Fibroblast of lung (primary cell): ENCODE measurements around the gene NOC4L. TPM values are rescaled to one million over a fixed set of nuclear protein-coding genes. Genes with fewer than 3 reads are reported as not detected.

ENCODE experiments used
- DNase-seq, 2 donors: peaks; one replicate each; pipeline versions ENCODE4 v3.0.0 to v3.0.0-alpha.2; 2010; ENCODE audit warnings: low read depth in 2 of 2
- H2AFZ ChIP-seq: 2 replicates; pipeline ENCODE4 v1.5.1; 2012; ENCODE audit warnings: low read length, control low read depth, inconsistent platforms
- H3K27ac ChIP-seq: 2 replicates; pipeline ENCODE4 v1.5.1; 2011; ENCODE audit warnings: low read length, control low read depth; ENCODE audit not compliant: insufficient read depth
- H3K27me3 ChIP-seq: 2 replicates; pipeline ENCODE4 v1.5.1; 2011; ENCODE audit warnings: mild to moderate bottlenecking, low read length; ENCODE audit not compliant: control insufficient read depth, insufficient read depth
- H3K36me3 ChIP-seq: 2 replicates; pipeline ENCODE4 v1.5.1; 2011; ENCODE audit warnings: low read length; ENCODE audit not compliant: control insufficient read depth, insufficient read depth
- H3K4me1 ChIP-seq: 2 replicates; pipeline ENCODE4 v1.5.1; 2011; ENCODE audit warnings: low read length; ENCODE audit not compliant: control insufficient read depth, insufficient read depth; ENCODE audit errors: extremely low read depth
- H3K4me2 ChIP-seq: 2 replicates; pipeline ENCODE4 v1.5.1; 2011; ENCODE audit warnings: low read length, control low read depth; ENCODE audit not compliant: insufficient read depth; ENCODE audit errors: extremely low read depth
- H3K4me3 ChIP-seq, 4 experiments: fragments of 200-600 bp in 1 of 4; sonication (generic) in 1 of 4; replicated peaks in 1 of 4; 2 replicates each; pipeline ENCODE4 v1.5.1; 2011 to 2016; ENCODE audit warnings: low read length in 4 of 4, low read depth in 3 of 4, mild to moderate bottlenecking in 3 of 4, control low read depth in 2 of 4, inconsistent platforms in 1 of 4, mixed read lengths in 1 of 4; ENCODE audit not compliant: insufficient read depth in 1 of 4; ENCODE audit errors: control extremely low read depth in 1 of 4
- H3K79me2 ChIP-seq: 2 replicates; pipeline ENCODE4 v1.5.1; 2012; ENCODE audit warnings: mild to moderate bottlenecking, low read length, inconsistent platforms; ENCODE audit not compliant: control insufficient read depth, insufficient read depth
- H3K9ac ChIP-seq: 2 replicates; pipeline ENCODE4 v1.5.1; 2011; ENCODE audit warnings: mild to moderate bottlenecking, low read length, control low read depth; ENCODE audit not compliant: insufficient read depth
- H3K9me3 ChIP-seq: 2 replicates; pipeline ENCODE4 v1.5.1; 2012; ENCODE audit warnings: low read depth, low read length; ENCODE audit not compliant: control insufficient read depth, insufficient read depth
- H4K20me1 ChIP-seq: 2 replicates; pipeline ENCODE4 v1.5.1; 2011; ENCODE audit warnings: low read length; ENCODE audit not compliant: control insufficient read depth, insufficient read depth; ENCODE audit errors: extremely low read depth
- CTCF ChIP-seq, 2 donors: IDR thresholded peaks in 1 of 2; conservative IDR thresholded peaks in 1 of 2; 1 replicate in 1 of 2; 2 replicates in 1 of 2; pipeline ENCODE4 v1.5.1; 2011 to 2012; ENCODE audit warnings: low read length in 2 of 2, control low read depth in 1 of 2, inconsistent platforms in 1 of 2, low read depth in 1 of 2, mild to moderate bottlenecking in 1 of 2
- EZH2 ChIP-seq: IDR thresholded peaks from 2 replicates; pipeline ENCODE4 v1.5.1; 2012; ENCODE audit warnings: low read length, control low read depth, mild to moderate bottlenecking; ENCODE audit errors: missing control alignments
- polyA plus RNA-seq, 2 donors: library from polyadenylated mRNA; depleted of rRNA in 1 of 2; stranded (reverse) in 1 of 2; unstranded in 1 of 2; fragments of >200 nt; gene quantifications; 2 replicates each; pipeline ENCODE4 v1.2.1, GENCODE V29; 2011 to 2012; ENCODE audit warnings: missing spikeins in 1 of 2
- total RNA-seq: library from RNA; depleted of rRNA; stranded (reverse); fragments of >200 nt; gene quantifications from 2 replicates; pipeline ENCODE4 v1.2.1, GENCODE V29; 2014

Gene NOC4L
- total and polyA plus RNA-seq, 2 donors (not counting 1 experiment from before 2014, with no cell fraction given), result 3.0 to 6.8 TPM

- Histone ChIP-seq H3K27me3 (no peaks in the 10 kb centered on the region), H3K36me3 (peaks cover 21% of the 10 kb centered on the region), H3K4me3 (peak overlapping the region; percentile 65 to 85 (median 77)), H3K4me2 (peak overlapping the region; percentile 90), H3K4me1 (peaks cover 4% of the 10 kb centered on the region), H2AFZ (no peak overlapping the region), H4K20me1 (no peaks in the 10 kb centered on the region), H3K9ac (peak overlapping the region; percentile 90), H3K79me2 (peaks cover 28% of the 10 kb centered on the region), H3K27ac (no peak overlapping the region), H3K9me3 (no peaks in the 10 kb centered on the region)
- TF ChIP-seq EZH2, result no peak
- TF ChIP-seq CTCF (conservative IDR thresholded peaks at IDR 0.05 in 1 of 2, IDR thresholded peaks at IDR 0.05 in 1 of 2; ENCODE audit: low read depth in 1 of 2, low read length in 2 of 2), result no peak
- no peak for DNase-seq
Measured at GRCh38 chr12:132142679-132143335, 1.4 kb upstream of the NOC4L start.

- H3K36me3 ChIP-seq, result peaks cover 23% of the 10 kb centered on the region
- no peaks in the 10 kb centered on the region for H3K9me3 ChIP-seq
- peaks cover 4% of the 10 kb centered on the region for H3K4me1 ChIP-seq
- peak overlapping the region; percentile 23 for H3K27ac ChIP-seq
- H4K20me1 ChIP-seq, result no peaks in the 10 kb centered on the region
- TF ChIP-seq EZH2, result no peak
- no peak for TF ChIP-seq CTCF (conservative IDR thresholded peaks at IDR 0.05 in 1 of 2, IDR thresholded peaks at IDR 0.05 in 1 of 2; ENCODE audit: low read depth in 1 of 2, low read length in 2 of 2)
- no peaks in the 10 kb centered on the region for H3K27me3 ChIP-seq
- H3K79me2 ChIP-seq, result peaks cover 28% of the 10 kb centered on the region
- no peak overlapping the region for H2AFZ ChIP-seq
- DNase-seq, result no peak
- H3K9ac ChIP-seq, result peak overlapping the region; percentile 90
- H3K4me3 ChIP-seq, result peak overlapping the region; percentile 65 to 85 (median 77)
- peak overlapping the region; percentile 90 for H3K4me2 ChIP-seq
Measured at GRCh38 chr12:132143336-132144071, 753 bp upstream of the NOC4L start.

GRCh38 chr12:132144810-132145168 lies 532 bp downstream of the NOC4L start:
- Histone ChIP-seq H3K36me3 (peaks cover 18% of the 10 kb centered on the region), H3K27me3 (no peaks in the 10 kb centered on the region), H3K79me2 (peaks cover 28% of the 10 kb centered on the region), H2AFZ (no peak overlapping the region), H3K27ac (peak overlapping the region; percentile 87), H3K9me3 (no peaks in the 10 kb centered on the region), H3K4me2 (peak overlapping the region; percentile 80), H3K4me1 (peaks cover 4% of the 10 kb centered on the region), H4K20me1 (no peaks in the 10 kb centered on the region), H3K4me3 (peak overlapping the region; percentile 59 to 85 (median 82)), H3K9ac (peak overlapping the region; percentile 90)
- DNase-seq, result no peak
- TF ChIP-seq EZH2 (no peak), CTCF (conservative IDR thresholded peaks at IDR 0.05 in 1 of 2, IDR thresholded peaks at IDR 0.05 in 1 of 2; ENCODE audit: low read depth in 1 of 2, low read length in 2 of 2) (no peak)
